Keratinocyte (primary cell): Measurements from ENCODE around the gene RGS3.

Source experiments
- EZH2 ChIP-seq: IDR thresholded peaks from one replicate; pipeline ENCODE4 v1.6.1; 2012; ENCODE audit warnings: inconsistent platforms, mild to moderate bottlenecking, low read length, moderate library complexity
- TF ChIP-seq, protein P1 (sequence below), 3 experiments: IDR thresholded peaks in 1 of 3; conservative IDR thresholded peaks in 1 of 3; optimal IDR thresholded peaks in 1 of 3; 2 replicates in 2 of 3; 3 replicates in 1 of 3; pipeline versions ENCODE3 to v1.5.1; 2011; ENCODE audit warnings: low read length in 3 of 3, mild to moderate bottlenecking in 3 of 3, moderate library complexity in 2 of 3, control low read depth in 1 of 3, inconsistent platforms in 1 of 3; ENCODE audit not compliant: insufficient read depth in 2 of 3; ENCODE audit errors: extremely low read depth in 1 of 3

DNA sequence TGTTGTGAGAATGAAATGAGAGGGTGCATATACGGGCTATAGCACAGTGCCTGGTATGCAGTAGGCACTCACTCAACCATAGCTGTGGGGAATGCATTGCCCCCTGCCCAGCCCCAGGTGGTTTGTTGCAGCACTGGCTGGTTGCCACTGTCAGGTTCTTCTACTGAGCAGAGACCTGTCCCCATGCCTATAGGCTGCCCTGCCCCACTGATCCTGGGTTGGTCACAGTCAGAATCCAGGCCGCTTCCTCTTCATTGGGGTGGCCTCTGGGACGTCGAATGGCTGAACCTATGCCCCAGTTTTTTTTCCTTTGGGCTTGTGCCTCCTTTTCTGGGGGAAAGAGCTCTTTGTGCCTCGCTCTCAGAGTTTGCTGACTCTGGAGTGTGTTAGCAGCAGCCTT is 74.6 kb downstream of the RGS3 start:
- TF ChIP-seq, protein P1, sequence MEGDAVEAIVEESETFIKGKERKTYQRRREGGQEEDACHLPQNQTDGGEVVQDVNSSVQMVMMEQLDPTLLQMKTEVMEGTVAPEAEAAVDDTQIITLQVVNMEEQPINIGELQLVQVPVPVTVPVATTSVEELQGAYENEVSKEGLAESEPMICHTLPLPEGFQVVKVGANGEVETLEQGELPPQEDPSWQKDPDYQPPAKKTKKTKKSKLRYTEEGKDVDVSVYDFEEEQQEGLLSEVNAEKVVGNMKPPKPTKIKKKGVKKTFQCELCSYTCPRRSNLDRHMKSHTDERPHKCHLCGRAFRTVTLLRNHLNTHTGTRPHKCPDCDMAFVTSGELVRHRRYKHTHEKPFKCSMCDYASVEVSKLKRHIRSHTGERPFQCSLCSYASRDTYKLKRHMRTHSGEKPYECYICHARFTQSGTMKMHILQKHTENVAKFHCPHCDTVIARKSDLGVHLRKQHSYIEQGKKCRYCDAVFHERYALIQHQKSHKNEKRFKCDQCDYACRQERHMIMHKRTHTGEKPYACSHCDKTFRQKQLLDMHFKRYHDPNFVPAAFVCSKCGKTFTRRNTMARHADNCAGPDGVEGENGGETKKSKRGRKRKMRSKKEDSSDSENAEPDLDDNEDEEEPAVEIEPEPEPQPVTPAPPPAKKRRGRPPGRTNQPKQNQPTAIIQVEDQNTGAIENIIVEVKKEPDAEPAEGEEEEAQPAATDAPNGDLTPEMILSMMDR (optimal IDR thresholded peaks at IDR 0.05 in 1 of 3, IDR thresholded peaks at IDR 0.05 in 1 of 3, conservative IDR thresholded peaks at IDR 0.05 in 1 of 3; ENCODE audit: extremely low read depth in 1 of 3, insufficient read depth in 2 of 3, low read length in 3 of 3), result no peak
- no peak for TF ChIP-seq EZH2
